GM18520 (cell line): ENCODE measurements around the gene DLG4.
"Not testable (repeated sequence)": the region's sequence is repeated elsewhere in the genome, so short reads cannot be mapped to it uniquely, and the experiment has no call there.

ENCODE experiments used
- ATAC-seq: cut with Tn5 transposase; IDR thresholded peaks from one replicate; pipeline ENCODE4 v1.9.1; 2021; ENCODE audit not compliant: unreplicated experiment

DLG4 gene

GRCh38 chr17:7249830-7250229 is 30.2 kb upstream of the DLG4 start:
- no peak for ATAC-seq

- ATAC-seq: no peak
Measured at GRCh38 chr17:7249214-7249613, 29.6 kb upstream of the DLG4 start.

DNA sequence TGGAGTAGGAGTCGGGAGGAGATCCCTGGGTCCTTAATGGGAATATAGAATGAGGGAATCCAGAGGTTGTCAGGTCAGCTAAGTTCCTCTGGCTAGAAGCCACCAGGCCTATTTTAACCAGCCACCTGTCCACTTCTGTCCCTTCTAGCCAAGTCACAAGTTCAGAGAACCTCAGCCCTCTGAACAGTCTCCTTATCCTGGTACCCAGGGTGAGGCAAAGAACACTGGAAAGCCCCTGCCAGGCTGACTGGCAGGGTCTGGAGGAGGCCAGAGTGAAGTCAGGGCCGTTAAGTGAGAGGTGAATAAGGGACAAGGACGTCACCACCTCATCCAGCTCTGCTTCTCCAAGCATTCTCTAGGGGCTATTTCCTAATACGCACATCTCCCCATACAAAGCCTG is 29.2 kb upstream of the DLG4 start:
- no peak for ATAC-seq

GRCh38 chr17:7246779-7247178 is 27.1 kb upstream of the DLG4 start:
- no peak for ATAC-seq

- not testable (repeated sequence) for ATAC-seq
Measured at GRCh38 chr17:7243838-7244237, 24.2 kb upstream of the DLG4 start.

- no peak for ATAC-seq
Measured at GRCh38 chr17:7243453-7243729, 23.8 kb upstream of the DLG4 start.

DNA sequence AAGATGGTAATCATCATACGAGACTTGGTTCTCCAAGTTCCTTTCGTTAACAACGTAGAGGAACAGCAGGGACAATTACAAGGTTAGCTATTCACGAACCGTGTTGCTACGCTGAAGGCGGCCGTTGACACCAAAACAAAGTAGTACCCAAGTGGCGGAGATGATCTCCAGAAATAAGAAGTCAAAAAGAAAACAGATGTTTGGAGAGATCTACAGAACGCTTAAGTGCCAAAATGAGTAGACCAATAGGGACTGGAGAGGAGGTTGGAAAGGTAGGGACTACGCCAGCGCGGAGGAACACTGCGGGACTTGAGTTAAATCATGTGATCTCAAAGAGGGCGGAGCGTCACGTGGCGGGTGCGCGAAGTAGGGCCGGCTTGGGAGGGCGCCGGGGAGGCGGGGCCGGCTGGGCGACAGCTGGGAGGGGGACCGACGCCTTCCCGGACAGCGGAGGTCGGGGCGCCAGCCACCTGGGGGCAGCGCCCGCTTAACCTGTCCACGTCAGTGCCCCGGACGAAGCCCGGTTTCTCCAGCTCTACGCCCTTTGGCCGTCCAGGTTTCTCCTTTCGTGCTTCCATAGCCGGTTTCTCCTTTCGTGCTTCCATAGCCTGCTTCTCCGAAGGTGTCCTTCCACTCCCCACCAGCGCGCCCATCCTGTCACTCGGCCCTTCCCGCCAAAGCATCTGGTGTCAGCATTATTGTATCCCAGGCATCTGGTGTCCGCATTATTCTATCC is 23.2 kb upstream of the DLG4 start:
- ATAC-seq: peak; percentile 30

DNA sequence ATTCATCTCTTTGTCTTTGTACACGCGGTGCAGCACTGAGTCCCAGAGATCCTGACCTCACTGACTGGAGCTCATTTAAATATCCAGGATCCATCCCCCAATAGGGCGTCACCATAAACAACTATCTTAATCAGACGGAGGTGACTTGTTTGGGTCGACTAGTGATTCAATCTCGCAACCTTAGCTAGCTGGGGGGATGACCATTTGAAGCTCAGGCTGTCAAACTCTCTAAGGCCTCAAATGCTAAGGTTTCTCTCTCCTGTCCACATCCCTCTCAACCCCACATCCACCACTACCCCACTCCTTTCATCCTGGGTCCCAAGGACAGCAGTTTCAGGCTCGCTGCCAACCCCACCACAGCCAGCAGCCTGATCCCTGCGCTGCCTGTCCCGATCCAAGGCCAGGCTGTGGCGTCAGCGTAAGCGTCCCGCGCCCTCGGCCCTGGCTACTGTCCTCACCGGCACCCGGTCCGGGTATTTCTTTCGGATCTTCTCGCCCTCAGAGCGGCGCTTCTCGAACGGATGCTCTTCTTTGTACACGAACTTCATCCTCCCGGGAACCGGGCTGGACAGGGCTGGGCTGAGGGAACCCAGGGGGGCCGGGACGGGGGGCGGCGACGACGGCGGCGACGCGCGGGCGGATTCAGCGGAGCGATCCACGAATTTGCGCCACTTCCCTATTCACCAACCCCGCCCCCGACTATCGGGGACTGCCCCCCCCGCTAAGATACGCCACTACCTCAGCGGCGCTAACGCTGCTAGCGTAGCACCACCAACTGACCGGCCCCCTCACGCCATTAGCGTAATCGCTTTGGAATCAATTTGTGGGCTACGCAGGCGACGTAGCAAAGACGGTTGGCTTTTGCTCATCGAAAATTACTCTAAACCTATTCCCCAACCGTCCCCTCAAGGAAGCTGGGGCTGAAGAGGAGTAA is 22.4 kb upstream of the DLG4 start, which contains the start of gene GABARAP:
GABARAP (minus strand) TSS at position 667 of the 934 bp plus-strand sequence; CDS start at position 548, 119 bp downstream.
- ATAC-seq: peak; percentile 29

DNA sequence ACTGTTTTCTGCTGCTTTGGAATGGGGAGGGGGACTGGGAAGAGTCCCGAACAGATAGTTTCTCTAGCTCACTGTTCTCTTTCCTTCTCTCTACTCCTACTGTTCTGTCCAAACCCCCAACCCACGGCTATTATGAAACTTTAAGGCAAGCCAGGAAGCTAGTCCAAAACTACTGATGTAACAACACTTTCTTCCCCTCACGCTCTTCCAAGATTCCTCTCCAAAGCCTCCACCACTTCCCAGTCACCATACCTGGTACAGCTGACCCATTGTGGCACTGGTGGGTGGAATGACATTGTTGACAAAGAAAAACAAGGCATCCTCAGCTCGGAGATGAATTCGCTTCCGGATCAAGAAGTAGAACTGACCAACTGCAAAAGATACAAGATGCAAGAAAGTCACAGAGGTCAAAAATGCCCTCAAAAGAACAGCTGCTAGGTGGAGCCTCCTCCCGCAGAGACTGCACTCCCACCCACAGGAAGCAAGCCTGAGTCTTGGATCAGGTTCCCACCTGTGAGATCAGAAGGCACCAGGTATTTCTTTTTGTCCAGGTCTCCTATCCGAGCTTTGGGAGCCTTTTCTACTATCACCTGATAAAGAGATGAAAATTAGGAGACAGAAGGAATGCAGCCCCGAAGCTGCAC is 21.6 kb upstream of the DLG4 start:
- ATAC-seq: no peak

- no peak for ATAC-seq
Measured at GRCh38 chr17:7240375-7240774, 20.7 kb upstream of the DLG4 start.

DNA sequence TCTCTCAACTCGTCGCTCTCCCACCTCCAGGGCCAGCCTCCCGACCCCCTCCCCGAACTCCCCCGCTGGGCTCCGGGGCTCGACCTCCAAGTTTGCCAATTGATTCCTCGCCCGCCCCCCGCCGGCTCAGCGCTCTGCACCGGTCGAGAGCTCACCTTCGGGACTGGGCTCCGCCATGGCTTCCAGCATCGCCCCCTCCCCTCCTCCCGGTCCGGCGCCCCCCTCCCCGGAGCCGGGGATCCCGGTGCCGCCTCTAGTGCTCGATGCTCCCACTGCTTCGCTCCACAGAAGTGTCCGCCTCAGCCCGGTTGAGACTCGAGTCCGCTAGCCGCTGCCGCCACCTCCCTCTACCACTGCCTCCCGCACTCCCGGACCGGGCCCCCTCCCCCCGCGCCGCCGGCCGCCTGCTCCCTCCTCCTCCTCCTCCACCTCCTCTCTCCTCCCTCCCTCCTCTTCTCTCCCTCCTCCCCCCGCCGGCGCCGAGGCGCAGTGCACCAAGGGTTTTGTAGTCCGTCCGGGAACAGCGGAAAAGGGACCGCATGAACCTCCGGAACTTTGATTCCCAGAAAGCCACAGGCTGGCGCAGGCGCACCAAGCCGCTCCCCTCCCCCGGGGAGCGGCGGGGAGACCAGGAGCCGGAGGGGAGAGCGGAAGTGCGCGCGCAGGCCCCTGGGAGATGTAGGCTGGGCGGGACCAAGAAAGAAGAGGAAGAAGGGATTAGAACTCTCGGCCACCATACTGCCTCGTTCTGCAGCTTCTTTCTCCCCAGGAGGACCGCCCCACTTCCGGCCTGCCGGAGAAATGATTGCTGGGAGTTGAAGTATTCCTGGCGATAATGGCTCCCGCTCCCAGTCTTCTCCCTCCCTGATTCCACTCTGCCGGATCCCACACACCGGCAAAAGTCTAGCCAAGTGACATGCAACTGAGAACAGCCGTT is 19.7 kb upstream of the DLG4 start, which contains the start of gene PHF23:
PHF23 (minus strand) TSS at position 367 of the 937 bp plus-strand sequence; CDS start at position 189, 178 bp downstream.
- peak; percentile 36 for ATAC-seq

DNA sequence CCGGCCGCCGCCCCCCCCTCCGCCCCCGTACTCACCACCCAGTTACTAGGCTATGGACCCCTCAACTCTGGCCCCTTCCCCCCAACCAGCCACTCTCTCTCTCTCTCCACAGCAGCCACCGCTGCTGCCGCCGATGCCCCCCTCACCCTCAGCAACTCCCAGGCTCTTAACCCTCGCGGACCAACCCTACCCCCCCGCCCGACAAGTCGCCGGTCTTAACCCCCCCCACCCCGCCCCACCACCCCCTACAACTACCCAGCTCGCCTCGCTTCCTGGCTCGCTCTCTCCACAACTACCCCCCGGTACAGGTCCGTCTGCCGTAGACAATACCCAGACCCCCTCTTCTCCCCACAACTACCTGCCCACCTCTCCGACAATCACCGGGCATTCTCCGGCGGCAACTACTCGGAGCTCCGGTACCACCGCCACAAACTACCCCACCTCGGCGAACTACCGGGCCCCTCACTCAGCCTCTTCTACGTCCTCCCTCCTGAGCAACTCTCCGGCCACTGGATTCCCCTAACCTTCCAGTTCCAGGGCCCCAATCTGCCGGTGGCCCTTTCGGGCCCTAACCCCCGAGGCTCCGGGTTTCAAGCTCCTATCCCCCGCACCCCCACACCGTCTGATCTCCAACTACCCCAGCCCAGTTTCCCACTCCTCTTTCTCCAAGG is 18.9 kb upstream of the DLG4 start:
- ATAC-seq: no peak

DNA sequence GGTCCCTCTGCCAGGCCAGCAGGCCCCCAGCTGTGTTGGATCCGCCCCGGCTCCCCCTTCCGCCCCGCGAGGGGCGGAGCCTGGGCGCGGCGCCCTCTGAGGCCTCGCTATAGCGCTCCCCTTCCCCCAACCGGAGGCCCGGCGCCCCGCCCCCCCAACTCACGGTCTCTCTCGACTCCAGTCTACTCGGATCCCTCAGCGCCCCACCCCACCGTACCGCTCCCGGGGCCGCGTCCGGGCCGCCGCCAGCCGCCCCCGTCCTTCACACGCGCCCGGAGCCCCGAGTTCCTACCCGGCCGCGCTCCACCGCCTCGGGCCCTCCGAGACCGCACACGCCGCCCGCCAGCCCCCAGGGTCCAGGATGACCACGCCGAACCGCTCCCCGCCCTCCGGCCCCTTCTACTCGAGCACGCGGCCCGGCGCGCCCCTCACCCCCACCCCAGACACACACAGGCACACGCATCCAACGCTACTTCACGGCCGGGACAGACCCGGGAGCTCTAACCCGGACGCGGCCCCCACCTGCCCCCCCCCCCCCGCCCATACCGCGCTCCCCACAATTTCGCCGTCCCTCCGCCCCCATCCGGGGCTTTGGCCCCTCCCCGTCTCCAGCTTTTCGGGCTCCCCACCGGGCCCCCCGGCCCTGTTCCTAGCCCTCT is 18.3 kb upstream of the DLG4 start:
- no peak for ATAC-seq

DNA sequence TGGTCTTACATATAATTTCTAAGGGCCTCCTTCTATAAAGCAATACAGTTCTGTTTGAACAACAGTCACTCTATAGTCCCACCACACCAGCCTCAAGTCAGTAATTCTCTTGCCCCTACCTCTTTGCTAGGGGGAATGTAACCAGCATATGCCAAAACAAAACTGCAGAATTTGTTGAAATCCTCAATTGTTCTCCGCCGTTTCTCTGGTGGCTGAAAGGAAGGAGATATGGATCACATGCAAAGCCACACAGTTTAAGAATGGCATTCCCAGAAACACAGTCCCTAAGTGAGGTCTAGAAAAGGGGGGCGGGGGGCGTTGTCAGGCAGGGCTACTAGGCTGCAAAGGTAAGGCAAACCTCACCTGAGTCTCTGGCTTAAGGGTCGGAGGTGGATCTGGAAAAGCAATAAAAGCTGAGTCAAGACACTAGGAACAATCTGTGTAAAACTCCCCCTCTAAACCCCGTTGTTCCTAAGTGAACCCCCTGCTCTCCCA is 17.7 kb upstream of the DLG4 start:
- ATAC-seq: no peak

GRCh38 chr17:7236808-7237207 is 17.2 kb upstream of the DLG4 start:
- ATAC-seq: no peak

- ATAC-seq: no peak
Measured at GRCh38 chr17:7235693-7236665, 16.3 kb upstream of the DLG4 start.

GRCh38 chr17:7234083-7234951 is 14.7 kb upstream of the DLG4 start, which contains the start of gene DVL2:
Gene DVL2 (minus strand): TSS chr17:7234517. CDS start chr17:7234262, 255 bp downstream.
- ATAC-seq: peak; percentile 50
